Stimulated activated CD8-positive, alpha-beta memory T cell treated with anti-CD3 and anti-CD28 coated beads, Interleukin-4, amount 100 ng/mL, for 4 hours (primary cell): ENCODE data around the gene SYTL3.

Experiments
- DNase-seq, 2 donors: peaks; one replicate each; pipeline ENCODE4 v3.0.0-alpha.2; 2020; ENCODE audit warnings: low read depth in 2 of 2, low spot score in 1 of 2

The SYTL3 gene

GRCh38 chr6:158771399-158772152 lies 121.7 kb downstream of the SYTL3 start:
- DNase-seq, result no peak

- DNase-seq, result no peak
Measured at GRCh38 chr6:158772172-158772571, 122.3 kb downstream of the SYTL3 start.

GRCh38 chr6:158772851-158773371 lies 123.1 kb downstream of the SYTL3 start:
- DNase-seq, result no peak

- DNase-seq, result no peak
Measured at GRCh38 chr6:158773581-158774449, 124.0 kb downstream of the SYTL3 start.

- no peak for DNase-seq
Measured at GRCh38 chr6:158774717-158775449, 125.0 kb downstream of the SYTL3 start.

GRCh38 chr6:158775832-158776231 lies 126.0 kb downstream of the SYTL3 start:
- no peak for DNase-seq

GRCh38 chr6:158776737-158777136 lies 126.9 kb downstream of the SYTL3 start:
- no peak for DNase-seq

- DNase-seq, result no peak
Measured at GRCh38 chr6:158777510-158777909, 127.7 kb downstream of the SYTL3 start.

- no peak for DNase-seq
Measured at GRCh38 chr6:158778005-158778527, 128.2 kb downstream of the SYTL3 start.

- DNase-seq, result no peak
Measured at GRCh38 chr6:158780246-158780884, 130.5 kb downstream of the SYTL3 start.

- no peak for DNase-seq
Measured at GRCh38 chr6:158780988-158781691, 131.3 kb downstream of the SYTL3 start.

- no peak for DNase-seq
Measured at GRCh38 chr6:158781692-158782373, 132.0 kb downstream of the SYTL3 start.

GRCh38 chr6:158782432-158783166 lies 132.7 kb downstream of the SYTL3 start:
- no peak for DNase-seq

- DNase-seq, result no peak
Measured at GRCh38 chr6:158783167-158783450, 133.3 kb downstream of the SYTL3 start.

GRCh38 chr6:158783851-158784250 lies 134.0 kb downstream of the SYTL3 start:
- no peak for DNase-seq

GRCh38 chr6:158784505-158784904 lies 134.7 kb downstream of the SYTL3 start:
- DNase-seq, result no peak

- DNase-seq, result no peak
Measured at GRCh38 chr6:158785036-158785435, 135.2 kb downstream of the SYTL3 start.

GRCh38 chr6:158786645-158787304 lies 136.9 kb downstream of the SYTL3 start:
- no peak for DNase-seq
